ENCODE results near the gene LDLRAD4. TPM values are rescaled to one million over a fixed set of nuclear protein-coding genes. Genes with fewer than 3 reads are reported as not detected.

Gene LDLRAD4
- total RNA-seq, 6 donors from 2014 or later: 19.5 to 26.6 (median 24.4) TPM

GRCh38 chr18:13556502-13556901 is 337.9 kb downstream of the LDLRAD4 start:
- ATAC-seq (ENCODE audit: low FRiP score in 2 of 2) (no peak), DNase-seq (no peak)
- whole genome bisulfite sequencing, 2 donors: 48 to 58% methylated on average over 3 of the region's 3 CpGs
- Histone ChIP-seq H3K4me3 (no peak overlapping the region), H3K27ac (no peak overlapping the region), H3K4me1 (peaks cover 0 to 6% (median 0%) of the 10 kb centered on the region in 4 donors), H3K36me3 (no peaks in the 10 kb centered on the region), H3K27me3 (no peaks in the 10 kb centered on the region), H3K9me3 (no peaks in the 10 kb centered on the region)
- TF ChIP-seq POLR2A (IDR thresholded peaks at IDR 0.05): no peak
- TF ChIP-seq POLR2AphosphoS5 (IDR thresholded peaks at IDR 0.05): no peak

- DNase-seq (peak in 1 of 2 donors; percentile 43), ATAC-seq (ENCODE audit: low FRiP score in 2 of 2) (peak; percentile 30 to 77)
Measured at GRCh38 chr18:13558124-13558523, 339.6 kb downstream of the LDLRAD4 start.

GRCh38 chr18:13558790-13559189 is 340.2 kb downstream of the LDLRAD4 start:
- Histone ChIP-seq H3K27me3 (no peaks in the 10 kb centered on the region), H3K9me3 (no peaks in the 10 kb centered on the region), H3K4me3 (no peak overlapping the region), H3K27ac (no peak overlapping the region), H3K36me3 (no peaks in the 10 kb centered on the region), H3K4me1 (peaks cover 0 to 20% (median 6%) of the 10 kb centered on the region in 4 donors)
- DNase-seq: no peak
- no peak for TF ChIP-seq CTCF (IDR thresholded peaks at IDR 0.05)
- TF ChIP-seq POLR2A (IDR thresholded peaks at IDR 0.05): no peak
- no peak for TF ChIP-seq POLR2AphosphoS5 (IDR thresholded peaks at IDR 0.05)
- TF ChIP-seq EP300 (IDR thresholded peaks at IDR 0.05): no peak
- no peak for ATAC-seq (ENCODE audit: low FRiP score in 2 of 2)
- 71 to 77% methylated on average over 6 of the region's 6 CpGs for WGBS, 2 donors

More at GRCh38 chr18:13558124-13558523, 339.6 kb downstream of the LDLRAD4 start:
- TF ChIP-seq CTCF (IDR thresholded peaks at IDR 0.05) (peak; percentile 43 to 71 (median 54)), EP300 (IDR thresholded peaks at IDR 0.05) (no peak)
- no peaks in the 10 kb centered on the region for H3K36me3 ChIP-seq
- no peaks in the 10 kb centered on the region for H3K9me3 ChIP-seq
- peaks cover 0 to 16% (median 5%) of the 10 kb centered on the region in 4 donors for H3K4me1 ChIP-seq
- no peak overlapping the region for H3K4me3 ChIP-seq
- H3K27me3 ChIP-seq: no peaks in the 10 kb centered on the region
- H3K27ac ChIP-seq: no peak overlapping the region
- 14% methylated on average over 1 to 5 of the region's 5 CpGs for WGBS, 2 donors

- peaks cover 8 to 30% (median 13%) of the 10 kb centered on the region in 4 donors for H3K4me1 ChIP-seq
- DNase-seq: no peak
- 67 to 94% methylated on average over 4 of the region's 4 CpGs for WGBS, 2 donors
Measured at GRCh38 chr18:13559754-13560153, 341.2 kb downstream of the LDLRAD4 start.

GRCh38 chr18:13560306-13560705 is 341.7 kb downstream of the LDLRAD4 start:
- TF ChIP-seq POLR2AphosphoS5 (IDR thresholded peaks at IDR 0.05): no peak
- H3K36me3 ChIP-seq: no peaks in the 10 kb centered on the region
- no peak overlapping the region for H3K27ac ChIP-seq
- H3K4me3 ChIP-seq: no peak overlapping the region
- ATAC-seq (ENCODE audit: low FRiP score in 2 of 2) (no peak), DNase-seq (no peak)
- peaks cover 13 to 31% (median 16%) of the 10 kb centered on the region in 4 donors for H3K4me1 ChIP-seq
- WGBS, 2 donors: 83 to 98% methylated on average over 5 of the region's 5 CpGs
- no peaks in the 10 kb centered on the region for H3K27me3 ChIP-seq
- H3K9me3 ChIP-seq: no peaks in the 10 kb centered on the region

More at GRCh38 chr18:13559754-13560153, 341.2 kb downstream of the LDLRAD4 start:
- Histone ChIP-seq H3K9me3 (no peaks in the 10 kb centered on the region), H3K4me3 (no peak overlapping the region), H3K36me3 (no peaks in the 10 kb centered on the region), H3K27ac (no peak overlapping the region), H3K27me3 (no peaks in the 10 kb centered on the region)
- TF ChIP-seq POLR2A (IDR thresholded peaks at IDR 0.05) (no peak), CTCF (IDR thresholded peaks at IDR 0.05) (no peak), POLR2AphosphoS5 (IDR thresholded peaks at IDR 0.05) (no peak), EP300 (IDR thresholded peaks at IDR 0.05) (no peak)
- ATAC-seq (ENCODE audit: low FRiP score in 2 of 2): no peak

GRCh38 chr18:13562494-13563029 is 344.0 kb downstream of the LDLRAD4 start:
- Histone ChIP-seq H3K27ac (peak overlapping the region in 1 of 4 donors; percentile 1), H3K4me3 (no peak overlapping the region), H3K36me3 (no peaks in the 10 kb centered on the region), H3K9me3 (no peaks in the 10 kb centered on the region), H3K4me1 (peaks cover 13 to 31% (median 16%) of the 10 kb centered on the region in 4 donors), H3K27me3 (no peaks in the 10 kb centered on the region)
- 36 to 39% methylated on average over 11 of the region's 11 CpGs for WGBS, 2 donors
- TF ChIP-seq EP300 (IDR thresholded peaks at IDR 0.05): no peak
- no peak for TF ChIP-seq POLR2AphosphoS5 (IDR thresholded peaks at IDR 0.05)
- no peak for TF ChIP-seq CTCF (IDR thresholded peaks at IDR 0.05)
- no peak for TF ChIP-seq POLR2A (IDR thresholded peaks at IDR 0.05)
- ATAC-seq (ENCODE audit: low FRiP score in 2 of 2): no peak
- peak in 1 of 2 donors; percentile 46 for DNase-seq

All from upper lobe of left lung (tissue), 6 donors.